HTR-8/SVneo (cell line): ENCODE results near the gene KMT2E.
"Not testable (repeated sequence)": the region's sequence is repeated elsewhere in the genome, so short reads cannot be mapped to it uniquely, and the experiment has no call there.

Experiments used
- DNase-seq: peaks from one replicate; pipeline ENCODE4 v3.0.0; 2011; ENCODE audit warnings: low spot score, mixed read lengths; ENCODE audit not compliant: insufficient read length
- FAIRE-seq: peaks from 2 replicates; lab custom pipeline; 2011; peaks lifted over from hg19 to GRCh38; lab: Jason Lieb, UNC

The KMT2E gene

GRCh38 chr7:105013816-105014692, at the start of gene KMT2E:
TSS of gene KMT2E (plus strand) at chr7:105014205. CDS start at chr7:105040953, 26,748 bp downstream.
- no peak for FAIRE-seq
- peak; percentile 53 for DNase-seq

DNA sequence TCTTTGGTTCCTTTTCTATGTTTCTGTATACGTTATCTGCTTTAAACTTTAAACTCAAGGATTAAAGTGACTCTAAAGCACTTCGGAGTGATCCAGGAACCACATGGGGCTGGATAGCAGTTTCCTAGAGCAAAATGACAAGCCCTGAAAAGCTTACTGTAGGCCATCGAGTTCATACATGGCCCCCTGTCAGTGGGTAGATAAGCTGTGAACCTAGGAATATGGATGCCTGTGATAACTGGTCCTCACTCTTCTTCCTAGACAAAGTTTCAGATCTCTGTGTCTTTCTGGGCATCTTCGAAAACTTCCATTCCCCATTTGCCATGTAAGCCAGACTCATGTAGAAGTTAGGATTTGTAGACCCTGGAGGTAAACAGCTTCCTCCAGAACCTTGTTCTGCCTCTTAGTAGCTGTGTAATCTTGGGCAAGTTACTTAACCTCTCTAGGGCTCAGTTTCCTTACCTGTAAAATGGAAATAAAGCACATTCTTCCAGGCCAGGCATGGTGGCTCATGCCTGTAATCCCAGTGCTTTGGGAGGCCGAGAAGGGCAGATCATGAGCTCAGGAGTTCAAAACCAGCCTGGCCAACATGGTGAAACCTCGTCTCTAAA, 49.3 kb upstream of the KMT2E start:
- FAIRE-seq: no peak
- DNase-seq: no peak

- FAIRE-seq: no peak
These were observed 48.0 kb upstream of the KMT2E start for GRCh38 chr7:104966022-104966421.

DNA sequence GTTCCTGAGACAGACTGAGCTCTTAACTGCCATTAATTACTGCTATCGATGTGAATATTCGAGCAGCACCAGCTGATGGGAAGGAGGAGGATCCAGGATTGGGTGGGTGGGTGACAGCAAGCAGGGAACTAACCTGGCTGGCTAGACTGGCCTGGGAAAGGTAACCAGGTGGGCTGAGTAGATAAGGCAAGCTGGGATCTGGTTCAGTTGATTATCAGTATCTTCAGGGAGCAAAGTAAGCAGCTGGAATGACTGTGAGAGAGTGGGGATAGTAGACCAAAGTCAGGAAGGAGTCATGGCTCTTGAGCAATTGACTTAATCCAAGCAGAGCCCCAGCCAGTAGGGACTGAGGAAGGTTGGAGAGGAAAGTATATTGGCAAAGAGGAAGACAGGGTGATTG, 46.9 kb upstream of the KMT2E start:
- FAIRE-seq (no peak), DNase-seq (no peak)

More at GRCh38 chr7:104966022-104966421, 48.0 kb upstream of the KMT2E start:
- no peak for DNase-seq

DNA sequence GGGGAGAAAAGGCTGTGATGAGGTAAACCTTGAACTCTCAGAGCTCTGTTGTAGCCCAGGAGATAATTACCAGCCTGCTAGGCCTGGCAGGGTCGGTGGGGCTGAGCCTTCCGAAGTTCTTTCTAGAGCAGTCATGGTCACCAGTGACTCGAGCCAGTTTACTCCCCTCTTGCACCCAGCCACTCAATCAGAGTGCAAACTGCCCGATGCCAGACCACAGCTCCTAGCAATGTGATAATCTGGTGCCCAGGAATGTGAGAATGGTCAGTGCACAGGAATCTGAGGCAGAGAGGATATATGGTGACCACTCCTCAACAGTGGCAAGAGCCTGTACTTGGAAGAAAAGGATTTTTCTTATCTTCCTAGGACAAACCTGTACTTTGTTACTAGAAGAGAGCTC, 46.4 kb upstream of the KMT2E start:
- no peak for FAIRE-seq

DNA sequence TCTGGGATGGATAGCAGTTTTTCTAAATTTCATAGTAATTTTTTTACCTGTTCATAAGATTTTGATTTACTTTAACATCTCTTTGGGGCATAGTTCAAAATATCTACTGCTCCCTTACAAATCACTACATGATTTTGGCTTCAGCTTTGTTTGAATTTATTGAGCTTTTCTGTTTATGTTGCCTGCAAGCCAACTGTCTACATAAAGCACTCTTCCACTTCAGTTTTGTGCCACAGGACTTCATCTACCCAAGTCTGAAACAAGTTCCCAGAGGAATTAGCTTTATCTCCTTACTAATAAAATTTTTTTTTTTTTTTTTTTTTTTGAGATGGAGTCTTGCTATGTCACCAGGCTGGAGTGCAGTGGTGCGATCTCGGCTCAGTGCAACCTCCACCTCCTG, 45.4 kb upstream of the KMT2E start:
- FAIRE-seq (no peak), DNase-seq (no peak)

More for the DNA sequence above, 46.4 kb upstream of the KMT2E start:
- no peak for DNase-seq

GRCh38 chr7:104969183-104969582, 44.8 kb upstream of the KMT2E start:
- no peak for DNase-seq
- no peak for FAIRE-seq

DNA sequence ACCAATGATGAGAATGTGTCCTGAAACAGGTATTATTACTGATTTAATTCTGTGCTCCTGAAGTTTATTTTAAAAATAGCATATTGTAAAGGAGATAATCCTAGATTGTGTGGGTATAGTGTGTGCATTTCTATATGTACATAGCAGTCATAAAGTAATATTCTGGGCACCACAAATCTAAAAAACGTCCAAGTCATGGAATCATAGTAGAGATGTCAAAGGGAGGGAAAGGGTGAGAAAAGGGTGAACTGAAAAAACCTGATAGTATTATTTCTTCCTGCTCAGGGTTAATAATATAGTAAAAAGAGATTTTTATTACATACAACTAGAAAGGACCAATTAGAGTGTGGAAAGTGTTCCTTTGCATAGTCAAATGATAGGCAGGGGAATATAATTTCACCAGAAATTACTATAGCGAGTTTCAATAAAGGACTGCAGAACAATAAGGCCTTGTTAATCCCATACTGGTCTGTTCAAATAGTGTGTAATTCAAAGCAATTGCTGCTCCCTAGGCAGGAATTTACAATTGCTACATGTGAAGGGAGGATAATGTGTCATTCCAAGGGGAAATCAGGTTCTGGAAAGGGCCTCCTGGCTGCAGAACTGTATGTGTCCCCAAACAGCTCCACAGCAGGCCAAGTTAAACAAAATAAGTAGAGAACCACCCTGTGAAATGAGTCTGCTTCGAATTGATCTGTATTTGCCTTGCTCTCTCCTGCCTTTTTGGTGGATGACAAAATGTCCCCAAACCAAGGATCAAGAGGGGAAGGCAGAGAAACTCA, 42.5 kb upstream of the KMT2E start:
- DNase-seq (no peak), FAIRE-seq (no peak)

DNA sequence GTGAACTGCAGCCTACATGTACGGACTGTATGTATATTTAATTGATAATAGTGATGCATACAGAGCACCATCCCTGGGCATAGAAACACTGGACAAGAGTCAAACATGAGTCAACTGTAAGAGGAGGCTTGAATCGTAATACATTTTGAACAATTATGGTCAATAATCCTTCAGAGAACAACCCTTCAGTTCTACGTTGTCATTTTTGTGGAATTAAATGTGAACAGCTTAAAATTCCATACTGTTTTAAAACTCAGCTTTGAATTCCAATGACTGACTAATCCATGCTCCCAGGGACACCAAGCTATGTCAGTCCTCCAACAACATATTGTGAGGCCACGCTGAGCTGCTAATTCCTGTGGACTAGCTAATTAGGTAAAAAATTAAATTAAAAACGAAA, 41.5 kb upstream of the KMT2E start:
- DNase-seq (no peak), FAIRE-seq (no peak)

- no peak for FAIRE-seq
- DNase-seq: no peak
These were observed 40.8 kb upstream of the KMT2E start for GRCh38 chr7:104973227-104973626.

- FAIRE-seq: no peak
- DNase-seq: no peak
These were observed 40.0 kb upstream of the KMT2E start for GRCh38 chr7:104973909-104974415.

DNA sequence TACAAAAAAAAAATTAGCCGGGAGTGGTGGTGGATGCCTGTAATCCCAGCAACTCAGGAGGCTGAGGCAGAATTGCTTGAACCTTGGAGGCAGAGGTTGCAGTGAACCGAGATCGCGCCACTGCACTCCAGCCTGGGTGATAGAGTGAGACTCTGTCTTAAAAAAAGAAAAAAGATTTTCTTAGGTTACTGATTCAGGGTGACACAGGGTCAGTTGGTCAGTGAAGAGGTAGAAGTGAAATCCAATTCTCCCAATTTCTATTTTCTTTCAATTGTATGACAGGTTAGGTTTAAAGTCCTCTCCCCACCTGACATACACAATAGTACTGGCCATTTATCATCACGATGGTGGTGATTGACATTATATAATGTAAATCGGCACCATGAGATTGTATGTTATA, 38.5 kb upstream of the KMT2E start:
- not testable (repeated sequence) for FAIRE-seq, DNase-seq

DNA sequence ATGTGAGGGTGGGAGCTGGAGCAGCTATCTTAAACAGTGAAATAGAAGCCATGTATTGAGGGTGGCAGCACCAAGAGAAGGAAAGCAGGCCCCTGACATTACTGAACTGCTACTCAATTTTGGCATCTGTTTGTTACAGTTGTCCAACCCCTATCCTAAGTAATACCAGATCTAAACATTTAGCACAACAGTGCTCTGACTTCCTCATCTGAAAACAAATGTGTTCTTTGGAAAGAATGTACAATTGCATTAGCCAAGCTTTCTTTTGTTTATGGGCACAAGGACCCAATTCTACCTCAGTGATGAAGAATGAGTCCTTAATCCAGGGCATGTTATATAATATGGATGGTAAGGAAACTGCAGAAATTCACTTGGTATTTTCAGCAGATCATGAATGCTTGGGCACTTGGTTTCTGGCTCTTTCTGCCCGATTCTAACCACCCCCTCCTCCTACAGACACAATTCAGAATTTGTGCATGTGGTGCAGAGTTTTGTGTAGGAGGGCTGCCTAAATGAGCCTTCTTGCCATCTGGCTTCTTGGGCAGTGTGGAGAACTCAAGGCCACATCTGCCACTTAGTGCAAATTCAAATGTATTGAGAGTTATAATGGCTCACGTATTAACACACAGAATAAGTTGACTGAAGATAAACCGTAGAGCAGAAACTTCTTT, 36.9 kb upstream of the KMT2E start:
- FAIRE-seq: no peak
- no peak for DNase-seq

DNA sequence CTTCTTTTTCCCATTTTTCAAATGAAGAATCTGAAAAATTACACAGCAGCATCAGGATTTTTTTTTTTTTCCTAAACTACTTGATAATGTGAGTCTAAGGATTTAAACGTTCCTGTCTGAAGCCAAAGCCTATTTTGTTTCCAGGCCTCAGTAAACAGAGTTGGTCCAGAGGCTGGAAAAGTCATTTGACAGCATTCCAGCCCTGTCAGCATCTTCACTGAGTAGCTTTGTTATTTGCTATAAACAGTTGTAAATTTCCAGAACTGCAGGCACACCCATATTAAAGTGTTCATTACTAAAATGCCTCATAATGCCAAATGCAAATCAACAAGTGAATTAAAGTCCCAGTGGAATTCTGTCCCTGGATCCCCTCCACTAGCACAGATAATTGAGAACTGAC, 35.5 kb upstream of the KMT2E start:
- DNase-seq (no peak), FAIRE-seq (no peak)

- no peak for DNase-seq
- FAIRE-seq: no peak
These were observed 34.7 kb upstream of the KMT2E start for GRCh38 chr7:104979167-104979841.

GRCh38 chr7:104980440-104980839, 33.6 kb upstream of the KMT2E start:
- DNase-seq: no peak
- FAIRE-seq: no peak

DNA sequence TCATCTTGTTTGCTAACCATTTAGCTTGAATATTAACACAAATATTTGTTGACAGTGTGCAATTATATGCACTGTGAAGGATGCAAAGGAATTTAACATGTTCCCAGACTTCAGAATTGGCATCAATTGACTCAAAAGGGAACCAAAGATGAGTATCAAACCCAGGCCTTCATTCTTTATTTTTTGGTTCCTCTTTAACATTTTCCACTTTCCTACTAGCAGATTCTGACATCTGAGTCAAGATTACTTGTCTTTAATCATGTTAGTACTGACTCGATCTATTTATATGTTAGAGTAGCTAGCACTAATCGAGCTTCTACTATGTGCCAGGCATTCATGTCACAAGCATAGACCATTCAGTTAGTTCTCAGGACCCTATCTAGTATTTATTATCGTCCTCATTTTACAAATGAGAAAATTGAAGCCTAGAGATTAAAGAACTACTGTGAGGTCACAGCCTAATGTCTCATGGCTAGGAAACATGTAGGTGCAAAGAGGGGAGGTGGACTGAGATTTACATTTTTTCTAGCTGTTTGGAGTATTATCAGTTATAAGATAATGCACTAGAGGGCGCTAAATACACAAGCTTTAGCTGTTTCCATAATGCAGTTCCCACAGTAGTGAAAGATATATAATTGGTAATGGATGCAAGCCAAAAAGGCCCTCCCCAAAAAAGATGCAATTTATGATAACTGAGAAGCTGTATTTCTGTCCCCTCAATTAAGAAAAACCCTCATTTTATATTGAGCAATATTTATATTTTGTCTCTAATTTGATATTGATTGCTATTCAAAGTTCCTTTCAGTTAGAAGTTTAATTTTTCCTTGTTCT, 32.9 kb upstream of the KMT2E start:
- DNase-seq: peak; percentile 48
- FAIRE-seq: no peak

- FAIRE-seq (no peak), DNase-seq (no peak)
These were observed 32.4 kb upstream of the KMT2E start for GRCh38 chr7:104981672-104982037.
